ENCODE data around the gene KIF21B. TPM values are rescaled to one million over a fixed set of nuclear protein-coding genes. Genes with fewer than 3 reads are reported as not detected.

Gene KIF21B
- total and polyA plus RNA-seq, 2 of the 4 experiments (the other 2 are of a cell fraction) = 0.36 to 0.55 TPM

GRCh38 chr1:200922406-200922805, 101.1 kb downstream of the KIF21B start:
- TF ChIP-seq NFE2L2 (IDR thresholded peaks at IDR 0.05; ENCODE audit: low read depth, low read length) (no peak), FOS (IDR thresholded peaks at IDR 0.05; ENCODE audit: low read depth, low read length) (no peak), POLR2A (IDR thresholded peaks at IDR 0.05; ENCODE audit: low read depth, low read length) (no peak)
- ATAC-seq (ENCODE audit: low read depth) (no peak), DNase-seq (no peak)
- Histone ChIP-seq H3K36me3 (ENCODE audit: control insufficient read depth, insufficient read depth, low read length) (no peaks in the 10 kb centered on the region), H3K9me1 (ENCODE audit: insufficient read depth, low read length) (no peaks in the 10 kb centered on the region), H3K79me1 (ENCODE audit: low read depth in 1 of 2, low read length in 2 of 2) (no peaks in the 10 kb centered on the region), H2BK20ac (ENCODE audit: low read depth, low read length) (no peak overlapping the region), H3K4ac (ENCODE audit: low read depth, low read length) (no peak overlapping the region), H2AK9ac (replicated peaks; ENCODE audit: low read depth, low read length, poor library complexity) (no peak overlapping the region), H3K23ac (ENCODE audit: low read depth, low read length) (no peak overlapping the region), H3K4me2 (ENCODE audit: low read depth, low read length) (no peak overlapping the region), H4K20me1 (ENCODE audit: insufficient read depth, low read length) (no peaks in the 10 kb centered on the region), H2BK120ac (ENCODE audit: low read depth, low read length) (no peak overlapping the region), H3K18ac (ENCODE audit: low read depth, low read length) (no peak overlapping the region), H3K27ac (ENCODE audit: insufficient read depth, low read length) (no peak overlapping the region), H3K14ac (replicated peaks; ENCODE audit: low read depth, low read length) (no peak overlapping the region), H3K9ac (ENCODE audit: low read depth, low read length) (no peak overlapping the region), H3K9me3 (ENCODE audit: control insufficient read depth, insufficient read depth, low read length) (no peaks in the 10 kb centered on the region), H3K4me1 (ENCODE audit: control insufficient read depth, insufficient read depth, low read length) (no peaks in the 10 kb centered on the region), H2BK15ac (ENCODE audit: low read depth, low read length) (no peak overlapping the region), H3K27me3 (ENCODE audit: control insufficient read depth, insufficient read depth, low read length) (peaks cover 21% of the 10 kb centered on the region), H3K56ac (ENCODE audit: extremely low read depth, insufficient read depth, low read length) (no peak overlapping the region), H4K91ac (ENCODE audit: insufficient read depth, low read depth, low read length) (no peak overlapping the region), H2AK5ac (ENCODE audit: low read depth, low read length) (no peak overlapping the region), H2AFZ (replicated peaks; ENCODE audit: low read length, poor library complexity) (peak overlapping the region; percentile 24), H4K5ac (ENCODE audit: low read depth, low read length) (no peak overlapping the region), H3K4me3 (ENCODE audit: insufficient read depth, low read depth, low read length) (no peak overlapping the region), H4K8ac (ENCODE audit: low read depth in 2 of 2, low read length in 2 of 2) (no peak overlapping the region), H2BK5ac (ENCODE audit: low read depth, low read length, poor library complexity, severe bottlenecking) (no peak overlapping the region)
- no CpG with 5 or more reads among the region's 2 CpGs for WGBS, 2 experiments (ENCODE audit: extremely low coverage in 2 of 2, insufficient read length in 1 of 2)
- CTCF ChIA-PET = no interaction called here
- in situ Hi-C loops (cut with MboI; ENCODE audit: low sequenced_read_pairs) = no loop called here
- intact Hi-C loops (cut with micrococcal nuclease) = no loop called here
- dilution Hi-C loops (cut with HindIII; ENCODE audit: low sequenced_read_pairs, unreplicated experiment) = no loop called here
- POLR2A ChIA-PET (ENCODE audit: unreplicated experiment) = no interaction called here
- no TSS peak for BruUV-seq (replicated peaks)

Measured in IMR-90 (cell line).